ENCODE results near the gene NPL. TPM values are rescaled to one million over a fixed set of nuclear protein-coding genes. Genes with fewer than 3 reads are reported as not detected.

Gene NPL
- total and polyA plus RNA-seq, 9 donors, result 4.9 to 10.8 (median 7.3) TPM

DNA sequence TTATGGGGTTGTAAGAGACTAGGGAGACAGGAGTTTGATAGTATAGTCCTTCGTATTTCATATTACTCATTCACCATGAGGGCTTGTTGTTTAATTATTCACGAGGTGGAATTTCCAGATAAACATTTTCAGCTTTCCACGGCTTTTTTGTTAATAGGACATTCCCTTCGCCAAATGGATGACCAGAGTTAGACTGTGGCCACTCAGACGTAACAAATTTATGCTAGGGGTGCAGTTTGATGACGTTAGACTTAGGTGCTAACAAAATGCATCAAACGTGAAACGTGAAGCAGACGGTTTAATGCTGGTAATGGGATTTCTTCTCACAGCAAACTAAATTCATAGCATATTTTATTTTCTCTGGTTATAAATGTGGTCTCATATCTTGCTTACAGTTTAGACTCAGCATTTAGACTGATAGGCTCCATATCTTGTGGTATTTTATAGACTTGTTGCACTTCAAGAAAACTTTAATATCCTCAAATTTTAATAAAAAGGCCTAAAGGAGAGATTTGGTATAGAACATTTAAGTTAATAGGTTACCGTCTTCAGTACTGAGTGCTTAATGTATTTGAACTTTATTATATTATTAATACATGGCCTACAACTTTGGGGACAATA lies 51.9 kb downstream of the NPL start:
- H3K4me1 ChIP-seq (ENCODE audit: control insufficient read depth, insufficient read depth, low read length), result peaks cover 12% of the 10 kb centered on the region
- H3K4me3 ChIP-seq (ENCODE audit: low read length), result peak overlapping the region; percentile 5
- WGBS (ENCODE audit: insufficient coverage), result 35% methylated on average over 3 of the region's 10 CpGs
- H3K9me3 ChIP-seq (replicated peaks; ENCODE audit: control insufficient read depth, low read depth, low read length), result no peaks in the 10 kb centered on the region
- peaks cover 18% of the 10 kb centered on the region for H3K36me3 ChIP-seq (ENCODE audit: control insufficient read depth, insufficient read depth, low read length)
- no peaks in the 10 kb centered on the region for H3K27me3 ChIP-seq (ENCODE audit: control insufficient read depth, insufficient read depth, low read length)
- no peak overlapping the region for H3K27ac ChIP-seq (ENCODE audit: low read length)
- peak; percentile 24 for DNase-seq

DNA sequence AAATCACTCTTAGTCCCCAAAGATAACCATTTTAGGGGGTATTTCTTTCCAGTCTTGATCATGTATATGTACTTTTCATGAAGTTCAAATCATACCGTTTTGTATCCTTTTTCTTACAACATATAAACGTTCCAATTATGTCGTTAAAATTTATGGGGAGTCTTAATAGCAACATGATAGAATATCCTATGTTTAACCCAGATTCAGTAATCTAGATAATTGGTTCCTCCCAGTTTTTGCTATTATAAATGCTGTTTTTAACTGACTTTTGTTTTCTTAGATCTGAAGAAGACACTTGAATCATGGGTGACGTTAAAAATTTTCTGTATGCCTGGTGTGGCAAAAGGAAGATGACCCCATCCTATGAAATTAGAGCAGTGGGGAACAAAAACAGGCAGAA lies 52.7 kb downstream of the NPL start:
- no peaks in the 10 kb centered on the region for H3K27me3 ChIP-seq (ENCODE audit: control insufficient read depth, insufficient read depth, low read length)
- H3K36me3 ChIP-seq (ENCODE audit: control insufficient read depth, insufficient read depth, low read length), result peaks cover 19% of the 10 kb centered on the region
- H3K27ac ChIP-seq (ENCODE audit: low read length), result no peak overlapping the region
- WGBS (ENCODE audit: insufficient coverage), result no CpG with 5 or more reads among the region's 4 CpGs
- peaks cover 12% of the 10 kb centered on the region for H3K4me1 ChIP-seq (ENCODE audit: control insufficient read depth, insufficient read depth, low read length)
- DNase-seq, result no peak
- no peaks in the 10 kb centered on the region for H3K9me3 ChIP-seq (replicated peaks; ENCODE audit: control insufficient read depth, low read depth, low read length)
- H3K4me3 ChIP-seq (ENCODE audit: low read length), result no peak overlapping the region

DNA sequence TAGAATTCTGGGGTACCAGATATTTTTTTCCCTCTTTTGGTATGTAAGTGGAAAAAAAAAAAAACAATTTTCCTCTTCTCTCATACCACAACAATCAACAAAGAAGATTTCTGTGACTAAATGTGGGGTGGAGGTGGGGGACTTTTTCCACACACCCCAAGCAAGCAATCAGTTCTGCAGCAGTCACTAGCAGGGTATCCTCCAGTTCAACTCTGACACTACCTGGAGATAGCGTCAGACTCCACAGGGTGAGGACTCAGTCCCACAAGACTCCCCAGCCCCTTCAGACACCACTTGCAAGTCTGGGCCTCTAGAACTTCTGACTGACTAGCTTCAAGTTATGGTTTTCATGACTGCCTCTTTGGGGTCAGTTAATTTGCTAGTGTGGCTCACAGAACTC lies 55.8 kb downstream of the NPL start:
- Histone ChIP-seq H3K9me3 (replicated peaks; ENCODE audit: control insufficient read depth, low read depth, low read length) (no peaks in the 10 kb centered on the region), H3K4me1 (ENCODE audit: control insufficient read depth, insufficient read depth, low read length) (peaks cover 9% of the 10 kb centered on the region), H3K27me3 (ENCODE audit: control insufficient read depth, insufficient read depth, low read length) (no peaks in the 10 kb centered on the region), H3K4me3 (ENCODE audit: low read length) (no peak overlapping the region), H3K36me3 (ENCODE audit: control insufficient read depth, insufficient read depth, low read length) (peaks cover 36% of the 10 kb centered on the region), H3K27ac (ENCODE audit: low read length) (no peak overlapping the region)
- DNase-seq, result no peak
- no CpG with 5 or more reads among the region's 1 CpG for WGBS (ENCODE audit: insufficient coverage)

DNA sequence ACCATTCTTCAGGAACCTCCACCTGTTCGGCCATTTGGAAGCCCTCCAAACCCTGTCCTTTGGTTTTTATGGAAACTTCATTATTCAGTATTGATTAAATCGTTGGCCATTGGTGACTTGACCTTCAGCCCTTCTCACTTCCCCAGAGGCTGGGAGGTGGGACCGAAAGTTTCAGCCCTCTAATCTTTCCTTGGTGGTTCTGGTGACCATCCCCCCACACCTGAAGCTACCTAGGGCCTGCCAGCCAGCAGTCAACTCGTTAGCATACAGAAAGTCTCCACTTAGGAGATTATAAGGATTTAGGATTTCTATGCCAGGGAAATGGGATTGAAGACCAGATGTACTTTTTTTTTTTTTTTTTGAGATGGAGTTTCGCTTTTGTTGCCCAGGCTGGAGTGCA lies 56.3 kb downstream of the NPL start:
- Histone ChIP-seq H3K36me3 (ENCODE audit: control insufficient read depth, insufficient read depth, low read length) (peaks cover 39% of the 10 kb centered on the region), H3K4me1 (ENCODE audit: control insufficient read depth, insufficient read depth, low read length) (peaks cover 5% of the 10 kb centered on the region), H3K27me3 (ENCODE audit: control insufficient read depth, insufficient read depth, low read length) (no peaks in the 10 kb centered on the region), H3K9me3 (replicated peaks; ENCODE audit: control insufficient read depth, low read depth, low read length) (no peaks in the 10 kb centered on the region), H3K27ac (ENCODE audit: low read length) (no peak overlapping the region), H3K4me3 (ENCODE audit: low read length) (no peak overlapping the region)
- no CpG with 5 or more reads among the region's 5 CpGs for WGBS (ENCODE audit: insufficient coverage)
- no peak for DNase-seq

DNA sequence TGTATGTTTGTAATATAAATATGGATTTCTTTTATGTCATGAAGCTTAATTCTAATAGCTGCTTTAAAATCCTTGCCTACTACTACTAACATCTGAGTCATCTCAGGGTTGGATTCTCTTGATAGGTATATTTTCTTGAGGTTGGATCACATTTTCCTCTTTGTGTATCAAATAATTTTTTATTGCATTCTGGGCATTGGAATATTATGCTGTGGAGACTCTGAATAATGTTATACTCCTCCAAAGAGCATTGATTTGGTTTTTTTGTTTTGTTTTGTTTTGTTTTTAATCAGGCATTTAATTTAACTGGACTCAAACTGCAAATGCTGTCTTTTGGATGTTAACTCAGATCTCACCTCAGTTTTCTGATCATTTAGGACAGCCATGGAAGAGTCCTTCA lies 57.5 kb downstream of the NPL start:
- Histone ChIP-seq H3K9me3 (replicated peaks; ENCODE audit: control insufficient read depth, low read depth, low read length) (no peaks in the 10 kb centered on the region), H3K27ac (ENCODE audit: low read length) (no peak overlapping the region), H3K27me3 (ENCODE audit: control insufficient read depth, insufficient read depth, low read length) (no peaks in the 10 kb centered on the region), H3K36me3 (ENCODE audit: control insufficient read depth, insufficient read depth, low read length) (peaks cover 43% of the 10 kb centered on the region), H3K4me1 (ENCODE audit: control insufficient read depth, insufficient read depth, low read length) (no peaks in the 10 kb centered on the region), H3K4me3 (ENCODE audit: low read length) (no peak overlapping the region)
- DNase-seq, result no peak

DNA sequence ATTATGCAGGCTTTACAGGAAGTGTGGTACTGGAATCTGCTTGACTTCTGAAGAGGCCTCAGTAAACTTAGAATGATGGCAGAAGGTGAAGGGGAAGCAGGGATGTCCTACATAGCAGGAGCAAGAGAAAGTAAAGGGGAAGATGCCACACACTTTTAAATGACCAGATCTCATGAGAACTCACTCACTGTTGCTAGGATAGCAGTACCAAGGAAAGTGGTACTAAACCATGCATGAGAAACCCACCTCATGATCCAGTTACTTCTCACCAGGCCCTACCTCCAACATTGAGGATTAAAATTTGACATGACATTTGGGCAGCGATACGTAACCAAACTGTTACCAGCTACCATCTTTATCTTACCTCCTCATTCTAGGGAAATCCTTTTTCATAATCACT lies 59.2 kb downstream of the NPL start:
- WGBS (ENCODE audit: insufficient coverage), result 100% methylated on average over 1 of the region's 2 CpGs
- H3K36me3 ChIP-seq (ENCODE audit: control insufficient read depth, insufficient read depth, low read length), result peaks cover 49% of the 10 kb centered on the region
- H3K27me3 ChIP-seq (ENCODE audit: control insufficient read depth, insufficient read depth, low read length), result no peaks in the 10 kb centered on the region

DNA sequence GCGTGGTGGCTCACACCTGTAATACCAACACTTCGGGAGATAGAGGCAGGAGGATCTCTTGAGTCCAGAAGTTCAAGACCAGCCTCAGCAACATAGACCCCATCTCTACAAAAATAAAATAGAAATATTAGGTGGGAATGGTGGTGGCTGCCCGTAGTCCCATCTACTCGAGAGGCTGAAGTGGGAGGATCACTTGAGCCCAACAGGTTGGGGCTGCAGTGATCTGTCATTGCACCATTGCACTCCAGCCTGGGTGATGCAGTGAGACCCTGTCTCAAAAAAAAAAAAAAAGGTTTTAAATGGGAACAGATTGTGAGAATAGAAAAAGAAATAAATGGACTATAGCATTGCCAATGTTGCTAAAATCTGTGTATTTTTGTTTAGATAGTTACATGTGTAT lies 60.7 kb downstream of the NPL start:
- WGBS (ENCODE audit: insufficient coverage), result no CpG with 5 or more reads among the region's 4 CpGs
- no peaks in the 10 kb centered on the region for H3K9me3 ChIP-seq (replicated peaks; ENCODE audit: control insufficient read depth, low read depth, low read length)
- no peak overlapping the region for H3K4me3 ChIP-seq (ENCODE audit: low read length)
- H3K27me3 ChIP-seq (ENCODE audit: control insufficient read depth, insufficient read depth, low read length), result no peaks in the 10 kb centered on the region
- H3K27ac ChIP-seq (ENCODE audit: low read length), result no peak overlapping the region
- peaks cover 54% of the 10 kb centered on the region for H3K36me3 ChIP-seq (ENCODE audit: control insufficient read depth, insufficient read depth, low read length)
- no peaks in the 10 kb centered on the region for H3K4me1 ChIP-seq (ENCODE audit: control insufficient read depth, insufficient read depth, low read length)
- DNase-seq, result no peak

More for the DNA sequence above, 59.2 kb downstream of the NPL start:
- no peak overlapping the region for H3K4me3 ChIP-seq (ENCODE audit: low read length)
- H3K27ac ChIP-seq (ENCODE audit: low read length), result no peak overlapping the region
- no peaks in the 10 kb centered on the region for H3K9me3 ChIP-seq (replicated peaks; ENCODE audit: control insufficient read depth, low read depth, low read length)
- DNase-seq, result no peak
- no peaks in the 10 kb centered on the region for H3K4me1 ChIP-seq (ENCODE audit: control insufficient read depth, insufficient read depth, low read length)

DNA sequence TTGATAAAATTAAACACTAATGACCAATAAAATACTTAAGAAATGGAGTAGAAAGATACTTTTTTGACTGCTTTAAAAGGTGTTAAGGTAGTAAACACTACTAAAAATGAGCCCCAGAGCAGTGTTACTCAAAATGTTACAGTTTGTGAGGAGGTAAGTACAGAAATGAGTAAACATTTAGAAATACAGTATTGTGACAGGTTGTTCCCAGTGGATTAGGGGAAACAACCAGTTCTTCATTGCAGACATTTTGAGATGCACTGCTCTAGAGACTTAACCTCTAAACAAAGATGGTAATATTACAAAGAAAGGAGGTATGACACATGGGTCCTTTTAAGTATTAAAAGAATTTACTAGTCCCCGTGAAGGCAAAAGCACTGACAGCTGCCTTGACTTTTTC lies 62.3 kb downstream of the NPL start:
- Histone ChIP-seq H3K36me3 (ENCODE audit: control insufficient read depth, insufficient read depth, low read length) (peaks cover 58% of the 10 kb centered on the region), H3K27ac (ENCODE audit: low read length) (no peak overlapping the region), H3K27me3 (ENCODE audit: control insufficient read depth, insufficient read depth, low read length) (no peaks in the 10 kb centered on the region), H3K9me3 (replicated peaks; ENCODE audit: control insufficient read depth, low read depth, low read length) (no peaks in the 10 kb centered on the region), H3K4me3 (ENCODE audit: low read length) (no peak overlapping the region), H3K4me1 (ENCODE audit: control insufficient read depth, insufficient read depth, low read length) (no peaks in the 10 kb centered on the region)
- WGBS (ENCODE audit: insufficient coverage), result 80% methylated on average over 1 of the region's 1 CpG
- DNase-seq, result no peak

DNA sequence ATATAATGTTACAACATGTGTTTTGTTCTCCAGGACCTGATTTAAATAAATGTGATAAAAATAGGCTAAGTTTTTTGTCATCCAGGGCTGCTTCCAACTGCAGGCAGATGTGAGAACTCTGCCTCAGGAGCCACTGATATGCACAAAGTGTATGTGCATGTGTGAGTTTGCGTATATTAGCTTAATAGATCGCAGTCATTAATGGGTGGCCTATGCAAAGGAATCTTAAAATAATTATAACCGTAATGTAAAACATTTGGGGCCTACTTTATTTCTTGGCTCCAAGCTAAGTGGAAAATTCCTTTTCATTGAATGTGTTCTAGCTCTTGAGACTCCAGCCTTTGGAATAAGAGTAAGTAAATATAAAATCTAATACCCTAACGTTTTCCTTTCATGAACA lies 66.3 kb downstream of the NPL start:
- Histone ChIP-seq H3K4me3 (ENCODE audit: low read length) (no peak overlapping the region), H3K27me3 (ENCODE audit: control insufficient read depth, insufficient read depth, low read length) (no peaks in the 10 kb centered on the region), H3K4me1 (ENCODE audit: control insufficient read depth, insufficient read depth, low read length) (no peaks in the 10 kb centered on the region), H3K9me3 (replicated peaks; ENCODE audit: control insufficient read depth, low read depth, low read length) (no peaks in the 10 kb centered on the region), H3K27ac (ENCODE audit: low read length) (no peak overlapping the region), H3K36me3 (ENCODE audit: control insufficient read depth, insufficient read depth, low read length) (peaks cover 70% of the 10 kb centered on the region)
- DNase-seq, result peak; percentile 59
- no CpG with 5 or more reads among the region's 4 CpGs for WGBS (ENCODE audit: insufficient coverage)

DNA sequence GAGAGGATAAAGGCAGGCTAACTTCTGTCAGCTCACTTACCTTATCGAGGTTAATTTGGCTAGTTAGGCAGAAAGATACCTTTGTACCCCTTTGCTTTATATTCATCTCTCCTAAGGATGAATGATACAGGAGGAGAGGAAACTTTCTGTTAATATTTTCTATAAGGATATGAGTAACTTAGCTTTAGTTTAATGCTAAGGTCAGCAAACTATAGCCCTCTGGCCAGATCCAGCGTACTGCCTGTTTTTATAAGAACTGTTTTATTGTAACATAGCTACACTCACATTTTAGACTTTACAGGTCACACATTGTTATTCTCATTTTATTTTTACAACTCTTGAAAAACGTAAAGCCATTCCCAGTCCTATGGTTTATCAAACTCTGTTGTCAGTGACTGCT lies 67.6 kb downstream of the NPL start:
- WGBS (ENCODE audit: insufficient coverage), result no CpG with 5 or more reads among the region's 3 CpGs
- DNase-seq, result no peak

DNA sequence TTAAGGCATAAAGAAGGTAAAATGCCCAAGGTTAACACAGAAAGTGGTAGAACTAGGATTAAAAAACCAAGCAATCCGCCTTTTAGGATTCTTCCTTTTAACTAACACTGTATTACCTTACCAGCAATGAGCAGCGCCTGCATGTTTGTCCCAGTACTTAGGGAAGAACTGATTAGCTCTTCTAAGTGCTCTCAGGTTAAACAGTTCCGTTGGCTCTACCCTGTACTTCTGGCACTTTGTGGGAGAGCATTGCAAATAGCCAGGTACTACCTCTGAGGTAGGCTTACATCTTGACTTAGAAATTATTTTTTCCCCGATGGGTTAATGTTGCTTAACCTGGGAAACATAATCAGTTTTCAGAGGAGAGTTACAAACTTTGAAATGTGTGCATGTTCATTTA lies 71.1 kb downstream of the NPL start:
- H3K4me1 ChIP-seq (ENCODE audit: control insufficient read depth, insufficient read depth, low read length), result no peaks in the 10 kb centered on the region
- WGBS (ENCODE audit: insufficient coverage), result 79% methylated on average over 3 of the region's 4 CpGs
- no peaks in the 10 kb centered on the region for H3K9me3 ChIP-seq (replicated peaks; ENCODE audit: control insufficient read depth, low read depth, low read length)
- peaks cover 55% of the 10 kb centered on the region for H3K36me3 ChIP-seq (ENCODE audit: control insufficient read depth, insufficient read depth, low read length)
- H3K4me3 ChIP-seq (ENCODE audit: low read length), result no peak overlapping the region
- H3K27me3 ChIP-seq (ENCODE audit: control insufficient read depth, insufficient read depth, low read length), result no peaks in the 10 kb centered on the region
- no peak overlapping the region for H3K27ac ChIP-seq (ENCODE audit: low read length)
- no peak for DNase-seq

More for the DNA sequence above, 67.6 kb downstream of the NPL start:
- no peaks in the 10 kb centered on the region for H3K27me3 ChIP-seq (ENCODE audit: control insufficient read depth, insufficient read depth, low read length)
- H3K36me3 ChIP-seq (ENCODE audit: control insufficient read depth, insufficient read depth, low read length), result peaks cover 70% of the 10 kb centered on the region
- no peak overlapping the region for H3K4me3 ChIP-seq (ENCODE audit: low read length)
- no peaks in the 10 kb centered on the region for H3K9me3 ChIP-seq (replicated peaks; ENCODE audit: control insufficient read depth, low read depth, low read length)
- no peak overlapping the region for H3K27ac ChIP-seq (ENCODE audit: low read length)
- H3K4me1 ChIP-seq (ENCODE audit: control insufficient read depth, insufficient read depth, low read length), result no peaks in the 10 kb centered on the region
